SK-N-SH (cell line): ENCODE measurements around the gene KLK15. TPM values are rescaled to one million over a fixed set of nuclear protein-coding genes. Genes with fewer than 3 reads are reported as not detected.

ENCODE experiments used
- CTCF ChIA-PET: fragments of 300-600, 350-600 bp; formaldehyde crosslinking; extraction: SDS; loops from one replicate; lab custom pipeline; 2021; lab: Yijun Ruan, JAX
- POLR2A ChIA-PET: fragments of 350-600 bp; sonication (Branson Sonifier 250); formaldehyde crosslinking; extraction: SDS; loops from one replicate; lab custom pipeline; 2020; ENCODE audit warnings: antibody characterized with exemption, inconsistent platforms; lab: Yijun Ruan, JAX
- DNase-seq: peaks from one replicate; pipeline ENCODE4 v3.0.0; 2012
- H2AFZ ChIP-seq: fragments of 200-600 bp; sonication (generic); 2 replicates; pipeline ENCODE4 v1.8.1; 2016; ENCODE audit warnings: antibody characterized with exemption, mild to moderate bottlenecking, low read depth
- H3F3A ChIP-seq: fragments of 200-600 bp; sonication (generic); replicated peaks from 2 replicates; pipeline ENCODE3; 2016; ENCODE audit warnings: antibody characterized with exemption, mild to moderate bottlenecking; ENCODE audit not compliant: insufficient read depth
- H3K27ac ChIP-seq, 2 experiments: fragments of 200-500 bp in 1 of 2; fragments of 200-600 bp in 1 of 2; sonication (Bioruptor generic) in 1 of 2; sonication (generic), shearing (Covaris generic) in 1 of 2; 2 replicates each; pipeline versions ENCODE4 v1.5.1 to v1.6.1; 2014 to 2016; ENCODE audit warnings: low read depth in 2 of 2, inconsistent platforms in 1 of 2, low read length in 1 of 2, mild to moderate bottlenecking in 1 of 2, mixed read lengths in 1 of 2
- H3K27me3 ChIP-seq: fragments of 200-600 bp; sonication (generic), shearing (Covaris generic); 2 replicates; pipeline ENCODE4 v1.6.1; 2016; ENCODE audit warnings: mixed run types; ENCODE audit not compliant: insufficient read depth
- H3K36me3 ChIP-seq, 2 experiments: fragments of 200-500 bp in 1 of 2; fragments of 200-600 bp in 1 of 2; sonication (Bioruptor generic) in 1 of 2; sonication (generic) in 1 of 2; replicated peaks in 1 of 2; 2 replicates each; pipeline versions ENCODE3 to v1.5.1; 2014 to 2016; ENCODE audit warnings: low read length in 1 of 2, mild to moderate bottlenecking in 1 of 2; ENCODE audit not compliant: insufficient read depth in 2 of 2, control insufficient read depth in 1 of 2
- H3K4me1 ChIP-seq, 2 experiments: fragments of 200-500 bp in 1 of 2; fragments of 200-600 bp in 1 of 2; sonication (Bioruptor generic) in 1 of 2; sonication (generic), shearing (Covaris generic) in 1 of 2; 2 replicates each; pipeline versions ENCODE4 v1.5.1 to v1.6.1; 2014 to 2016; ENCODE audit warnings: low read depth in 1 of 2, low read length in 1 of 2, mixed run types in 1 of 2; ENCODE audit not compliant: insufficient read depth in 2 of 2, control insufficient read depth in 1 of 2
- H3K4me2 ChIP-seq: fragments of 200-600 bp; sonication (generic), shearing (Covaris generic); 2 replicates; pipeline ENCODE4 v1.6.1; 2017; ENCODE audit warnings: mixed run types
- H3K4me3 ChIP-seq, 2 experiments: fragments of 200-500 bp in 1 of 2; fragments of 200-600 bp in 1 of 2; sonication (Bioruptor generic) in 1 of 2; sonication (generic), shearing (Covaris generic) in 1 of 2; 2 replicates each; pipeline versions ENCODE4 v1.5.1 to v1.8.1; 2014 to 2016; ENCODE audit warnings: low read depth in 2 of 2, inconsistent platforms in 1 of 2, low read length in 1 of 2, mild to moderate bottlenecking in 1 of 2, mixed read lengths in 1 of 2, moderate library complexity in 1 of 2
- H3K79me2 ChIP-seq: fragments of 200-600 bp; sonication (generic); 2 replicates; pipeline ENCODE4 v1.8.1; 2017; ENCODE audit warnings: mild to moderate bottlenecking; ENCODE audit not compliant: insufficient read depth
- H3K9ac ChIP-seq: fragments of 200-600 bp; sonication (generic); 2 replicates; pipeline ENCODE4 v1.6.1; 2017; ENCODE audit warnings: mixed run types
- H3K9me2 ChIP-seq: fragments of 200-600 bp; sonication (generic); 2 replicates; pipeline ENCODE4 v1.6.1; 2017; ENCODE audit warnings: mixed run types
- H3K9me3 ChIP-seq: fragments of 200-600 bp; sonication (generic); 2 replicates; pipeline ENCODE4 v1.6.1; 2017; ENCODE audit warnings: mixed run types, mild to moderate bottlenecking, moderate library complexity
- H4K20me1 ChIP-seq: fragments of 200-600 bp; sonication (generic); 2 replicates; pipeline ENCODE4 v1.6.1; 2017; ENCODE audit warnings: mild to moderate bottlenecking, mixed run types; ENCODE audit not compliant: insufficient read depth
- ELF1 ChIP-seq: IDR thresholded peaks from 2 replicates; pipeline ENCODE4 v1.4.0; 2012
- FOXJ3 ChIP-seq: sonication (generic); formaldehyde crosslinking; IDR thresholded peaks from 2 replicates; pipeline ENCODE4 v1.5.1; 2020; ENCODE audit warnings: mild to moderate bottlenecking, missing genetic modification reagents
- JUND ChIP-seq: IDR thresholded peaks from 2 replicates; pipeline ENCODE4 v1.4.0; 2012
- MXI1 ChIP-seq: IDR thresholded peaks from 2 replicates; pipeline ENCODE4 v1.6.1; 2012; ENCODE audit warnings: mild to moderate bottlenecking, low read depth, low read length, improper control_type of control experiment
- PBX3 ChIP-seq: IDR thresholded peaks from 2 replicates; pipeline ENCODE4; 2012
- POLR2AphosphoS5 ChIP-seq: IDR thresholded peaks from 2 replicates; pipeline ENCODE4 v1.6.1; 2012; ENCODE audit warnings: low read depth, low read length
- RAD21 ChIP-seq: IDR thresholded peaks from 2 replicates; pipeline ENCODE4 v1.6.1; 2012; ENCODE audit warnings: mild to moderate bottlenecking, low read length
- REST ChIP-seq: IDR thresholded peaks from 2 replicates; pipeline ENCODE4 v1.6.1; 2012; ENCODE audit warnings: mild to moderate bottlenecking, low read depth, low read length, moderate library complexity
- RFX5 ChIP-seq: IDR thresholded peaks from 2 replicates; pipeline ENCODE4 v1.6.1; 2012; ENCODE audit warnings: mild to moderate bottlenecking, improper control_type of control experiment, low read length
- SIN3A ChIP-seq: IDR thresholded peaks from 2 replicates; pipeline ENCODE4 v1.6.1; 2012; ENCODE audit warnings: low read depth, mild to moderate bottlenecking, low read length, moderate library complexity, borderline replicate concordance
- TAF1 ChIP-seq: IDR thresholded peaks from 2 replicates; pipeline ENCODE4 v1.6.1; 2012; ENCODE audit warnings: low read depth, mild to moderate bottlenecking, low read length, moderate library complexity, borderline replicate concordance
- TCF12 ChIP-seq: IDR thresholded peaks from 2 replicates; pipeline ENCODE4 v1.4.0; 2012
- USF2 ChIP-seq: fragments of 150-350 bp; IDR thresholded peaks from 2 replicates; pipeline ENCODE4 v1.6.1; 2017; ENCODE audit warnings: antibody characterized with exemption, low read length, low read depth, borderline replicate concordance
- WGBS: methylation state at CpG from one replicate; pipeline ENCODE4 v1.1.6; 2017; ENCODE audit warnings: low lambda C conversion rate; 5-methylcytosine and 5-hydroxymethylcytosine counted together
- polyA plus RNA-seq, 3 experiments: library from polyadenylated mRNA; depleted of rRNA; stranded (reverse); fragments of >200 nt; gene quantifications; 2 replicates each; pipeline ENCODE4 v1.2.3, GENCODE V29; 2012

The KLK15 gene
- polyA plus RNA-seq, 1 of the 3 experiments (the other 2 are of a cell fraction) = not detected

- TF ChIP-seq USF2 (no peak), ELF1 (no peak), SIN3A (no peak), RFX5 (no peak), FOXJ3 (CRISPR knock-in tag) (no peak), RAD21 (no peak), REST (no peak)
- TF ChIP-seq, all 33 proteins: peak for 0
These were observed 43.0 kb downstream of the KLK15 start, which contains the start of gene ACP4 (continued) for GRCh38 chr19:50790396-50790795.

- TF ChIP-seq FOXJ3 (CRISPR knock-in tag) = no peak
- no peak for TF ChIP-seq RFX5
- no peak for TF ChIP-seq RAD21
- no peak for TF ChIP-seq JUND
- no peak for TF ChIP-seq POLR2AphosphoS5
- TF ChIP-seq PBX3 = no peak
- TF ChIP-seq TCF12 = no peak
- no peak for TF ChIP-seq REST
- TF ChIP-seq MXI1 = no peak
- TF ChIP-seq SIN3A = no peak
- no peak for TF ChIP-seq TAF1
- TF ChIP-seq, all 33 proteins: peak for 0
These were observed 48.0 kb downstream of the KLK15 start for GRCh38 chr19:50785329-50785728.

More at GRCh38 chr19:50785329-50785728, 48.0 kb downstream of the KLK15 start:
- Histone ChIP-seq H3K4me2 (no peak overlapping the region), H3K9me2 (no peaks in the 10 kb centered on the region), H3K36me3 (no peaks in the 10 kb centered on the region), H3K9me3 (no peaks in the 10 kb centered on the region), H4K20me1 (no peaks in the 10 kb centered on the region), H3K27ac (no peak overlapping the region), H3K27me3 (peaks cover 17% of the 10 kb centered on the region), H3K9ac (no peak overlapping the region), H3K4me1 (no peaks in the 10 kb centered on the region), H3F3A (no peaks in the 10 kb centered on the region), H2AFZ (no peak overlapping the region), H3K79me2 (no peaks in the 10 kb centered on the region), H3K4me3 (no peak overlapping the region)
- no peak for DNase-seq
- 70% methylated on average over 12 of the region's 12 CpGs for WGBS
- POLR2A ChIA-PET = no interaction called here
- CTCF ChIA-PET = interaction anchor here (4.8 to 9.7 kb wide), 2 partner anchors 62 to 115 kb away, joined by 44 to 113 read pairs; partner anchors contain the start of gene CLEC11A
